Activated T-helper 2 cell treated with anti-CD3 and anti-CD28 coated beads, Interferon-gamma antibody, Interleukin-2, Interleukin-4, amounts not matched to agents 10 μg/mL and 5 μg/mL and 100 μg/mL, durations not matched to agents 14 hours and 24 hours and 36 hours (primary cell): ENCODE data around the gene EEF1E1. TPM values are rescaled to one million over a fixed set of nuclear protein-coding genes. Genes with fewer than 3 reads are reported as not detected.

Experiments
- DNase-seq: peaks from one replicate; pipeline ENCODE4 v3.0.0; 2021; ENCODE audit warnings: low spot score
- H3K27ac Mint-ChIP-seq: one replicate; pipeline ENCODE4 v1.8.0; 2021; ENCODE audit warnings: mixed read lengths
- H3K27me3 Mint-ChIP-seq: one replicate; pipeline ENCODE4 v1.8.0; 2021; ENCODE audit warnings: low read depth, mixed read lengths
- H3K36me3 Mint-ChIP-seq: one replicate; pipeline ENCODE4 v1.8.0; 2021; ENCODE audit warnings: low read depth, mixed read lengths
- H3K4me1 Mint-ChIP-seq: one replicate; pipeline ENCODE4 v1.8.0; 2021; ENCODE audit warnings: low read depth, mixed read lengths
- H3K4me3 Mint-ChIP-seq: one replicate; pipeline ENCODE4 v1.8.0; 2021; ENCODE audit warnings: low read depth, mild to moderate bottlenecking, moderate library complexity, mixed read lengths
- H3K9me3 Mint-ChIP-seq: one replicate; pipeline ENCODE4 v1.8.0; 2021; ENCODE audit warnings: mixed read lengths
- intact Hi-C: fragments of 100-400 bp; cut with micrococcal nuclease; formaldehyde crosslinking; loops from one replicate; pipeline ENCODE4 v1.15.1; 2023
- total RNA-seq: library from RNA; stranded (reverse); gene quantifications from 2 replicates; pipeline ENCODE4 v1.2.3, GENCODE V29; 2022

Gene EEF1E1
- total RNA-seq, 1 donor from 2014 or later: 87.3 TPM

DNA sequence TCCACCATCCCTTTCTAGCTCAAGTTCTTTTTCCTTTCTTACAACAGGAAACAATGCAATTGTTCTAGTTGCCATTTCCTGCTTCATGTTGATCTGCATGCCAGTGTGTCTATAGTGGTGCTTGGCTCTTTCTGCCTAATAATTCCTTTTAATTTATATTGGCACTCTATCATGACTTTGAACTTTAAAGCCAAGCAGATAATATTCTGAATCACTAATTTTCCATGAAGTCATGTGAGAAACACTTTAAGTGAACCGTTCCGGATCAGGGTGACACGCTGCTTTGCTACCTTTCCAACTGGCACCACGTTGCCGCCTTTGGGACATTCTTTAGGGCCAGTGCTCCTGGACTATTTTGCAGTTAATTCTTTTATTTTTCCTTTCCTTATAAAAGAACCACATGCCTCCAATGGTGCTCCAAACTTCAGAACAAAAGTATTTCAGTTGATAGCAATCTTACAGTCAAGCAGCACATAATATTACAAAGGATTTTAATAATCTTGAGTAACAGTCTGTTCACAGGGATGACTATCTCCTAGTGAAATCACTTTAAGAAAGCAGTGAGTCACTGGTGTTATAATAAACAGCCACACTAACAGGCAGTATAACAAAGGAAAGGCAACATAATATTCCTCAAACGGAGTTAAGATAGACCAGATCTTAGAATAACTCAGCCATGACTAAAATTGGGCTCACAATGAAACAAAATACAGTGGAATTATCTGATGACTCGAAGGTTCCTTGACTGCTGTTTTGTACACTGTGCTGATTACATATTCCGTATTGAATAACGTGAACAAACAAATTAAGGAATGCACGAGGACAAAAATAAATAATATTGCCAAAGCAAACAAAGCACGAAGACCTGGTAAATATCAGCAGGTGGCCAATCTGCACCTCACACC, 19.1 kb downstream of the EEF1E1 start:
- peaks cover 31% of the 10 kb centered on the region for H3K4me1 Mint-ChIP-seq
- intact Hi-C loops: loop anchor here (1.0 to 2.0 kb wide), 2 partner anchors 18 to 20 kb away; partner anchors contain the start of gene EEF1E1
- DNase-seq: no peak
- H3K4me3 Mint-ChIP-seq: no peak overlapping the region
- peaks cover 66% of the 10 kb centered on the region for H3K36me3 Mint-ChIP-seq
- H3K27ac Mint-ChIP-seq: peak overlapping the region; percentile 78
- no peaks in the 10 kb centered on the region for H3K9me3 Mint-ChIP-seq
- H3K27me3 Mint-ChIP-seq: no peaks in the 10 kb centered on the region

GRCh38 chr6:8082572-8082953, 19.8 kb downstream of the EEF1E1 start:
- no peak for DNase-seq

GRCh38 chr6:8080362-8081151, 21.8 kb downstream of the EEF1E1 start:
- Mint-ChIP-seq H3K4me1 (peaks cover 28% of the 10 kb centered on the region), H3K4me3 (no peak overlapping the region), H3K27me3 (no peaks in the 10 kb centered on the region), H3K9me3 (no peaks in the 10 kb centered on the region), H3K27ac (no peak overlapping the region), H3K36me3 (peaks cover 47% of the 10 kb centered on the region)
- intact Hi-C loops: no loop called here
- no peak for DNase-seq

More at GRCh38 chr6:8082572-8082953, 19.8 kb downstream of the EEF1E1 start:
- Mint-ChIP-seq H3K27ac (peak overlapping the region; percentile 61), H3K4me1 (peaks cover 33% of the 10 kb centered on the region), H3K27me3 (no peaks in the 10 kb centered on the region), H3K4me3 (no peak overlapping the region), H3K9me3 (no peaks in the 10 kb centered on the region), H3K36me3 (peaks cover 64% of the 10 kb centered on the region)
- intact Hi-C loops: loop anchor here (2.0 kb wide), 1 partner anchor 20 kb away; the partner anchor contains the start of gene EEF1E1

GRCh38 chr6:8079126-8079525, 23.2 kb downstream of the EEF1E1 start:
- Mint-ChIP-seq H3K27ac (no peak overlapping the region), H3K4me1 (peaks cover 26% of the 10 kb centered on the region), H3K4me3 (no peak overlapping the region), H3K36me3 (peaks cover 51% of the 10 kb centered on the region), H3K27me3 (no peaks in the 10 kb centered on the region), H3K9me3 (no peaks in the 10 kb centered on the region)
- DNase-seq: no peak
- intact Hi-C loops: no loop called here

GRCh38 chr6:8077991-8078390, 24.4 kb downstream of the EEF1E1 start:
- Mint-ChIP-seq H3K9me3 (no peaks in the 10 kb centered on the region), H3K4me3 (no peak overlapping the region), H3K27ac (no peak overlapping the region), H3K27me3 (no peaks in the 10 kb centered on the region), H3K36me3 (peaks cover 42% of the 10 kb centered on the region), H3K4me1 (peaks cover 16% of the 10 kb centered on the region)
- intact Hi-C loops: no loop called here
- no peak for DNase-seq

- H3K4me3 Mint-ChIP-seq: no peak overlapping the region
- no peak for DNase-seq
- no peaks in the 10 kb centered on the region for H3K27me3 Mint-ChIP-seq
- peaks cover 28% of the 10 kb centered on the region for H3K36me3 Mint-ChIP-seq
- H3K4me1 Mint-ChIP-seq: peaks cover 7% of the 10 kb centered on the region
- no peak overlapping the region for H3K27ac Mint-ChIP-seq
- intact Hi-C loops: no loop called here
- H3K9me3 Mint-ChIP-seq: no peaks in the 10 kb centered on the region
Observed at GRCh38 chr6:8075704-8076103, 26.6 kb downstream of the EEF1E1 start.

GRCh38 chr6:8075185-8075584, 27.2 kb downstream of the EEF1E1 start:
- H3K27ac Mint-ChIP-seq: no peak overlapping the region
- H3K9me3 Mint-ChIP-seq: no peaks in the 10 kb centered on the region
- intact Hi-C loops: no loop called here
- peaks cover 5% of the 10 kb centered on the region for H3K4me1 Mint-ChIP-seq
- peaks cover 23% of the 10 kb centered on the region for H3K36me3 Mint-ChIP-seq
- H3K4me3 Mint-ChIP-seq: no peak overlapping the region
- no peaks in the 10 kb centered on the region for H3K27me3 Mint-ChIP-seq
- no peak for DNase-seq

- Mint-ChIP-seq H3K27me3 (no peaks in the 10 kb centered on the region), H3K4me3 (no peak overlapping the region), H3K27ac (no peak overlapping the region), H3K4me1 (peaks cover 5% of the 10 kb centered on the region), H3K9me3 (no peaks in the 10 kb centered on the region), H3K36me3 (peaks cover 17% of the 10 kb centered on the region)
- intact Hi-C loops: no loop called here
- DNase-seq: no peak
Observed at GRCh38 chr6:8074213-8074612, 28.1 kb downstream of the EEF1E1 start.

GRCh38 chr6:8073758-8074157, 28.6 kb downstream of the EEF1E1 start:
- Mint-ChIP-seq H3K4me1 (peaks cover 5% of the 10 kb centered on the region), H3K4me3 (no peak overlapping the region), H3K27me3 (no peaks in the 10 kb centered on the region), H3K27ac (no peak overlapping the region), H3K36me3 (peaks cover 17% of the 10 kb centered on the region), H3K9me3 (no peaks in the 10 kb centered on the region)
- intact Hi-C loops: no loop called here
- no peak for DNase-seq

GRCh38 chr6:8070718-8071117, 31.6 kb downstream of the EEF1E1 start:
- Mint-ChIP-seq H3K4me1 (peaks cover 11% of the 10 kb centered on the region), H3K36me3 (peaks cover 6% of the 10 kb centered on the region), H3K27me3 (no peaks in the 10 kb centered on the region), H3K4me3 (no peak overlapping the region), H3K27ac (no peak overlapping the region), H3K9me3 (no peaks in the 10 kb centered on the region)
- no peak for DNase-seq
- intact Hi-C loops: no loop called here

DNA sequence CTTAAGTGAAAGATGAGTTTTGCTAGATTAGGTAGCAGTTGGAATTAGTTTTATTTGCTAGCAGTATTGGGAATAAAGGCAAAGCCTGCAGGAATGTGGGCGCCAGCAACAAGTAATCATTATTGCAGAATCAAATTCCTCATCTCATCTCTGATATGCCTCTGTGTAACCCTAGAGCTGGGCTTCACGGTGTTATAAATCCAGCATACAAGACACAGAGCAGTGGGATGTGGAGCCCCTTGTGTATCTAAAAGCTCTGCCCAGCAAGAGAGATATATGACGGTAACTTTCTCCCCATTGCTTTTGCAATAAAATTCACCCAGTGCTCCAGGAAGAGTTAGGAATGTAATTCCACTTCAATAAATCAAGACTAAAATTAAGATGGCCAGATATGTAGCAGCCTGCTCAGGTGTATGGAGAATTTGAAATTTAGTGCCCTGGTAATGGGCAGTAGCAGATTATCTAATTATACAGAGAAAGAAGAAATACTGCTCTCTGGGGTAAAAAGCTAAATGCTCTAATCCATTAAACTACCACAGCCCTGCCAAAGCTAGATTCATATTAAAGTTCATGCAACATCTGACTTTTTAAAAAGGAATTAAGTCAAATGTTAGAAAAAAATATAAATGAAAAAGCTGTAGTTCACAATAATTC, 32.6 kb downstream of the EEF1E1 start:
- no peak overlapping the region for H3K27ac Mint-ChIP-seq
- intact Hi-C loops: loop anchor here (10.0 kb wide), 1 partner anchor 145 kb away; no protein-coding TSS in a partner anchor
- H3K4me1 Mint-ChIP-seq: peaks cover 20% of the 10 kb centered on the region
- no peaks in the 10 kb centered on the region for H3K27me3 Mint-ChIP-seq
- DNase-seq: no peak
- peaks cover 5% of the 10 kb centered on the region for H3K36me3 Mint-ChIP-seq
- H3K9me3 Mint-ChIP-seq: no peaks in the 10 kb centered on the region
- no peak overlapping the region for H3K4me3 Mint-ChIP-seq

DNA sequence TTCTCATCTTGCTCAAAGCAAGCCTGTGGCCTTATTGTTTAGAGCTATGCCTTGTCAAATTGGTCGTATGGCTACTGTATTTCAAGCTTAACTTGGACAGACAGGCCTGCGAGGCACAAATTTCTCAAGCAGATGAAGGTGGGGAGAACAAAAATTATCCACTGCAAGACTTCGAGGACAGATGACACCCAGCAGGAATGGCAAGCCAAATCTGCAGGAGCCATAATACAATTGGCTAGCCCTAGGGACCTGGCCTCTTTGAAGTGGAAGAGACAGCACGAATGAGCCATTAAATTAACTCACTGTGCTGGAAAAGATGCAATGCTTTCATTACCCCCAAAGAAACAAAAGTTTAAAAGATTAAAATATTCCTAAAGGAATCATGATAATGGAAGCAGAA, 33.2 kb downstream of the EEF1E1 start:
- intact Hi-C loops: loop anchor here (10.0 kb wide), 1 partner anchor 146 kb away; no protein-coding TSS in a partner anchor
- H3K4me3 Mint-ChIP-seq: no peak overlapping the region
- H3K27ac Mint-ChIP-seq: no peak overlapping the region
- peaks cover 24% of the 10 kb centered on the region for H3K4me1 Mint-ChIP-seq
- no peak for DNase-seq
- no peaks in the 10 kb centered on the region for H3K9me3 Mint-ChIP-seq
- no peaks in the 10 kb centered on the region for H3K36me3 Mint-ChIP-seq
- H3K27me3 Mint-ChIP-seq: no peaks in the 10 kb centered on the region
